Endothelial cell of umbilical vein (primary cell): Measurements from ENCODE around the gene GH1. TPM values are rescaled to one million over a fixed set of nuclear protein-coding genes. Genes with fewer than 3 reads are reported as not detected.

Source experiments
- BruUV-seq: library from RNA; stranded (reverse); fragments of 400-500 nt; replicated peaks from 2 replicates; lab custom pipeline; 2021; lab: Mats Ljungman, UMichigan
- CTCF ChIA-PET: fragments of 300-600, 350-600 bp; sonication (Branson Sonifier 250); formaldehyde crosslinking; loops from one replicate; lab custom pipeline; 2021; ENCODE audit warnings: antibody characterized with exemption, inconsistent platforms; lab: Charles Lee
- POLR2A ChIA-PET: fragments of 300-600, 350-600 bp; sonication (Branson Sonifier 250); formaldehyde crosslinking; loops from one replicate; lab custom pipeline; 2021; ENCODE audit warnings: antibody characterized with exemption, inconsistent platforms; lab: Charles Lee
- DNase-seq: peaks from one replicate; pipeline ENCODE4 v3.0.0-alpha.2; 2011; ENCODE audit warnings: low read depth, low spot score
- FAIRE-seq: peaks from 2 replicates; lab custom pipeline; 2011; peaks lifted over from hg19 to GRCh38; lab: Jason Lieb, UNC
- H2AFZ ChIP-seq: 2 replicates; pipeline ENCODE4 v1.6.0; 2012; ENCODE audit warnings: low read depth, low read length, control low read depth, inconsistent platforms
- H3K27ac ChIP-seq: 2 replicates; pipeline ENCODE4 v1.5.1; 2011; ENCODE audit warnings: low read depth, mild to moderate bottlenecking, control low read depth, low read length, moderate library complexity; ENCODE audit not compliant: insufficient read depth
- H3K27me3 ChIP-seq, 2 experiments: 2 replicates each; pipeline versions ENCODE4 v1.6.0 to v1.6.1; 2011; ENCODE audit warnings: low read length in 2 of 2, mixed read lengths in 1 of 2; ENCODE audit not compliant: control insufficient read depth in 2 of 2, insufficient read depth in 2 of 2
- H3K36me3 ChIP-seq, 2 experiments: 2 replicates in 1 of 2; 3 replicates in 1 of 2; pipeline ENCODE4 v1.5.1; 2011; ENCODE audit warnings: low read length in 2 of 2, mild to moderate bottlenecking in 1 of 2, moderate library complexity in 1 of 2; ENCODE audit not compliant: control insufficient read depth in 2 of 2, insufficient read depth in 2 of 2; ENCODE audit errors: extremely low read depth in 1 of 2
- H3K4me1 ChIP-seq: 3 replicates; pipeline ENCODE4 v1.5.1; 2011; ENCODE audit warnings: mild to moderate bottlenecking, low read length; ENCODE audit not compliant: control insufficient read depth, insufficient read depth; ENCODE audit errors: extremely low read depth
- H3K4me2 ChIP-seq: 2 replicates; pipeline ENCODE4 v1.6.1; 2011; ENCODE audit warnings: low read length, control low read depth, mixed read lengths; ENCODE audit not compliant: insufficient read depth
- H3K4me3 ChIP-seq, 3 experiments: fragments of 200-600 bp in 1 of 3; sonication (generic), shearing (Covaris generic) in 1 of 3; replicated peaks in 1 of 3; 2 replicates each; pipeline ENCODE4 v1.5.1; 2011 to 2016; ENCODE audit warnings: control low read depth in 3 of 3, low read length in 3 of 3, mild to moderate bottlenecking in 2 of 3, inconsistent platforms in 1 of 3, low read depth in 1 of 3, moderate library complexity in 1 of 3; ENCODE audit not compliant: insufficient read depth in 1 of 3
- H3K79me2 ChIP-seq: 2 replicates; pipeline ENCODE4 v1.6.0; 2012; ENCODE audit warnings: low read length, inconsistent platforms; ENCODE audit not compliant: control insufficient read depth, insufficient read depth
- H3K9ac ChIP-seq: replicated peaks from 2 replicates; pipeline ENCODE3; 2011; ENCODE audit warnings: low read length, control low read depth; ENCODE audit not compliant: insufficient read depth; ENCODE audit errors: extremely low read depth
- H3K9me1 ChIP-seq: replicated peaks from 3 replicates; pipeline ENCODE4 v1.6.0; 2011; ENCODE audit warnings: mild to moderate bottlenecking, low read length; ENCODE audit not compliant: control insufficient read depth, insufficient read depth; ENCODE audit errors: extremely low read depth
- H3K9me3 ChIP-seq: replicated peaks from 2 replicates; pipeline ENCODE4 v1.5.1; 2012; ENCODE audit warnings: low read length, inconsistent platforms; ENCODE audit not compliant: control insufficient read depth, insufficient read depth
- H4K20me1 ChIP-seq: replicated peaks from 2 replicates; pipeline ENCODE3; 2011; ENCODE audit warnings: mild to moderate bottlenecking, low read length; ENCODE audit not compliant: control insufficient read depth, insufficient read depth; ENCODE audit errors: extremely low read depth
- CTCF ChIP-seq, 2 donors: IDR thresholded peaks; 1 replicate in 1 of 2; 2 replicates in 1 of 2; pipeline ENCODE4 v1.5.1; 2011; ENCODE audit warnings: low read length in 2 of 2, mild to moderate bottlenecking in 2 of 2, moderate library complexity in 2 of 2, control low read depth in 1 of 2, inconsistent platforms in 1 of 2, low read depth in 1 of 2; ENCODE audit not compliant: insufficient read depth in 1 of 2; ENCODE audit errors: extremely low read depth in 1 of 2
- EZH2 ChIP-seq: IDR thresholded peaks from 2 replicates; pipeline ENCODE4 v1.6.1; 2012; ENCODE audit warnings: borderline replicate concordance, low read depth, mild to moderate bottlenecking, moderate library complexity, low read length, inconsistent platforms; ENCODE audit not compliant: severe bottlenecking
- FOS ChIP-seq: IDR thresholded peaks from 2 replicates; pipeline ENCODE4 v1.6.1; 2011; ENCODE audit warnings: mild to moderate bottlenecking, low read length, moderate library complexity, borderline replicate concordance; ENCODE audit not compliant: insufficient read depth
- GATA2 ChIP-seq: IDR thresholded peaks from 2 replicates; pipeline ENCODE4 v1.7.0; 2011; ENCODE audit warnings: low read depth, mild to moderate bottlenecking, moderate library complexity, mixed read lengths, low read length; ENCODE audit not compliant: insufficient read length, insufficient read depth
- JUN ChIP-seq: IDR thresholded peaks from 2 replicates; pipeline ENCODE4 v1.6.1; 2011; ENCODE audit warnings: borderline replicate concordance, low read depth; ENCODE audit not compliant: insufficient read length, insufficient read depth
- MAX ChIP-seq: IDR thresholded peaks from 2 replicates; pipeline ENCODE4 v1.6.1; 2011; ENCODE audit not compliant: insufficient read depth, insufficient read length
- MYC ChIP-seq: IDR thresholded peaks from one replicate; pipeline ENCODE4 v1.6.1; 2011; ENCODE audit warnings: mild to moderate bottlenecking, low read depth, low read length
- POLR2A ChIP-seq: IDR thresholded peaks from 2 replicates; pipeline ENCODE4 v1.6.1; 2012; ENCODE audit warnings: low read depth, mild to moderate bottlenecking, control low read depth, low read length
- POLR2AphosphoS5 ChIP-seq: IDR thresholded peaks from 2 replicates; pipeline ENCODE4 v1.6.1; 2012; ENCODE audit warnings: low read depth, mild to moderate bottlenecking, control low read depth, low read length, moderate library complexity; ENCODE audit not compliant: insufficient read depth
- dilution Hi-C: fragments of 300-500 bp; cut with MboI; formaldehyde crosslinking; loops from one replicate; pipeline ENCODE4 v1.15.0; 2019; ENCODE audit warnings: low sequenced_read_pairs; ENCODE audit not compliant: extremely low pct_ligation_motif_present
- intact Hi-C: fragments of 100-400 bp; cut with micrococcal nuclease; formaldehyde crosslinking; loops from one replicate; pipeline ENCODE4 v1.10.0; 2022
- polyA plus RNA-seq, 4 experiments: library from polyadenylated mRNA; depleted of rRNA in 3 of 4; stranded (reverse) in 3 of 4; unstranded in 1 of 4; fragments of >200 nt; gene quantifications; 2 replicates each; pipeline versions ENCODE4 v1.2.1 to v1.2.3, GENCODE V29; 2011 to 2012; ENCODE audit warnings: missing spikeins in 1 of 4
- total RNA-seq: library from RNA; stranded (reverse); gene quantifications from 2 replicates; pipeline ENCODE4 v1.2.3, GENCODE V29; 2021

The GH1 gene
- total and polyA plus RNA-seq, 2 donors (not counting 3 experiments of a cell fraction or from before 2014, with no cell fraction given) = not detected

- ChIA-PET POLR2A (interaction anchor here (0.5 kb wide), 1 partner anchor 8 kb away, joined by 3 read pairs; no protein-coding TSS in a partner anchor), CTCF (interaction anchor here (0.6 to 3.5 kb wide), 7 partner anchors 9 to 205 kb away, joined by 4 to 26 read pairs (median 5); no protein-coding TSS in a partner anchor)
- H3K9me3 ChIP-seq = no peaks in the 10 kb centered on the region
- dilution Hi-C loops (no loop called here), intact Hi-C loops (no loop called here)
- peaks cover 4% of the 10 kb centered on the region for H3K4me1 ChIP-seq
- H3K9me1 ChIP-seq = no peaks in the 10 kb centered on the region
- no peaks in the 10 kb centered on the region for H3K36me3 ChIP-seq
- H3K9ac ChIP-seq = no peak overlapping the region
- no peaks in the 10 kb centered on the region for H3K27me3 ChIP-seq
- FAIRE-seq (no peak), DNase-seq (no peak)
- H3K79me2 ChIP-seq = no peaks in the 10 kb centered on the region
- TF ChIP-seq MYC (no peak), FOS (no peak), MAX (no peak), POLR2A (no peak)
- no TSS peak for BruUV-seq
- H2AFZ ChIP-seq = no peak overlapping the region
- H3K4me2 ChIP-seq = no peak overlapping the region
- H3K27ac ChIP-seq = no peak overlapping the region
- no peak overlapping the region for H3K4me3 ChIP-seq
- H4K20me1 ChIP-seq = no peaks in the 10 kb centered on the region
Observed at GRCh38 chr17:63928172-63928666, 9.6 kb upstream of the GH1 start.

- BruUV-seq = no TSS peak
Observed at GRCh38 chr17:63927464-63928171, 9.0 kb upstream of the GH1 start.

More at GRCh38 chr17:63927464-63928171, 9.0 kb upstream of the GH1 start:
- TF ChIP-seq MAX (no peak), FOS (no peak), GATA2 (no peak), POLR2A (no peak), EZH2 (no peak), POLR2AphosphoS5 (no peak), CTCF (IDR thresholded peaks at IDR 0.05; ENCODE audit: extremely low read depth in 1 of 2, insufficient read depth in 1 of 2, low read depth in 1 of 2, low read length in 2 of 2) (no peak), JUN (no peak), MYC (no peak)
- dilution Hi-C loops (no loop called here), intact Hi-C loops (no loop called here)
- no peak overlapping the region for H3K9ac ChIP-seq
- H3K9me1 ChIP-seq = no peaks in the 10 kb centered on the region
- no peaks in the 10 kb centered on the region for H3K36me3 ChIP-seq
- CTCF ChIA-PET = interaction anchor here (0.6 to 3.5 kb wide), 7 partner anchors 8 to 206 kb away, joined by 4 to 26 read pairs (median 5); no protein-coding TSS in a partner anchor
- POLR2A ChIA-PET = interaction anchor here (0.5 kb wide), 1 partner anchor 9 kb away, joined by 3 read pairs; no protein-coding TSS in a partner anchor
- H3K4me1 ChIP-seq = peaks cover 4% of the 10 kb centered on the region
- no peaks in the 10 kb centered on the region for H3K27me3 ChIP-seq
- FAIRE-seq (no peak), DNase-seq (no peak)
- no peak overlapping the region for H2AFZ ChIP-seq
- H3K4me3 ChIP-seq = no peak overlapping the region
- no peaks in the 10 kb centered on the region for H4K20me1 ChIP-seq
- H3K4me2 ChIP-seq = no peak overlapping the region
- H3K79me2 ChIP-seq = no peaks in the 10 kb centered on the region
- H3K27ac ChIP-seq = no peak overlapping the region
- no peaks in the 10 kb centered on the region for H3K9me3 ChIP-seq
